ENCODE measurements around the gene DYNC2LI1. TPM values are rescaled to one million over a fixed set of nuclear protein-coding genes. Genes with fewer than 3 reads are reported as not detected.
A peak's percentile ranks its signal among the peaks of the same experiment; 100 is the strongest.

Gene DYNC2LI1
- total and polyA plus RNA-seq, 2 of the 8 experiments (the other 6 are each of a cell fraction or from before 2014, with no cell fraction given), result 3.9 to 7.6 TPM

- CTCF ChIA-PET (ENCODE audit: partially characterized antibody), result interaction anchor here (0.8 to 3.2 kb wide), 28 partner anchors 8 to 985 kb away, joined by 3 to 16 read pairs (median 3); no protein-coding TSS in a partner anchor
These were observed 24.5 kb downstream of the DYNC2LI1 start for GRCh38 chr2:43798300-43798699.

More at GRCh38 chr2:43798300-43798699, 24.5 kb downstream of the DYNC2LI1 start:
- no peak overlapping the region for H2AFZ ChIP-seq (ENCODE audit: low read length)
- H3K4me1 ChIP-seq (replicated peaks in 1 of 4; ENCODE audit: control insufficient read depth in 3 of 4, insufficient read depth in 4 of 4, low read length in 3 of 4), result no peaks in the 10 kb centered on the region
- no peak overlapping the region for H2BK15ac ChIP-seq (ENCODE audit: low read length)
- no peaks in the 10 kb centered on the region for H3K23me2 ChIP-seq (ENCODE audit: low read depth, low read length)
- H2BK12ac ChIP-seq (ENCODE audit: low read depth, low read length), result no peak overlapping the region
- no peaks in the 10 kb centered on the region for H3K36me3 ChIP-seq (ENCODE audit: control insufficient read depth in 2 of 4, insufficient read depth in 4 of 4, low read length in 3 of 4)
- no peak overlapping the region for H4K91ac ChIP-seq (replicated peaks; ENCODE audit: insufficient read length, low read length)
- no peak overlapping the region for H4K5ac ChIP-seq (ENCODE audit: insufficient read length, low read depth, low read length)
- 62% methylated on average over 4 of the region's 4 CpGs; no CpG with 5 or more reads in 1 of the 2 experiments for WGBS, 2 experiments (ENCODE audit: extremely low coverage in 1 of 2, insufficient coverage in 1 of 2, insufficient read length in 1 of 2, insufficient replicate concordance in 2 of 2, low coverage in 1 of 2, low lambda C conversion rate in 2 of 2, missing lambda C conversion rate in 1 of 2)
- FAIRE-seq (peak; percentile 63), DNase-seq (ENCODE audit: low read depth in 1 of 2, low spot score in 2 of 2) (no peak)
- no peak overlapping the region for H2BK120ac ChIP-seq (replicated peaks; ENCODE audit: low read depth, low read length)
- H2BK5ac ChIP-seq (ENCODE audit: low read depth, low read length), result no peak overlapping the region
- H3K56ac ChIP-seq (replicated peaks; ENCODE audit: insufficient read length, low read depth, low read length), result no peak overlapping the region
- H3K79me1 ChIP-seq (ENCODE audit: low read depth, low read length), result no peaks in the 10 kb centered on the region
- no peak overlapping the region for H3K9ac ChIP-seq (replicated peaks in 1 of 4; ENCODE audit: extremely low read depth in 1 of 4, low read depth in 3 of 4, low read length in 3 of 4)
- H3K9me3 ChIP-seq (ENCODE audit: insufficient read depth in 2 of 2, low read depth in 1 of 2, low read length in 1 of 2), result no peaks in the 10 kb centered on the region
- H2AK5ac ChIP-seq (ENCODE audit: low read depth, low read length), result no peak overlapping the region
- H3K27me3 ChIP-seq (replicated peaks in 1 of 4; ENCODE audit: control insufficient read depth in 3 of 4, extremely low read depth in 1 of 4, insufficient read depth in 3 of 4, low read length in 3 of 4), result no peaks in the 10 kb centered on the region
- no peaks in the 10 kb centered on the region for H4K20me1 ChIP-seq (replicated peaks in 1 of 2; ENCODE audit: control insufficient read depth in 1 of 2, insufficient read depth in 2 of 2, low read length in 2 of 2)
- POLR2A ChIA-PET (ENCODE audit: partially characterized antibody), result no interaction called here
- no peak overlapping the region for H3K4me2 ChIP-seq (ENCODE audit: insufficient read depth in 1 of 2, low read depth in 2 of 2, low read length in 2 of 2)
- H3K27ac ChIP-seq (ENCODE audit: low read depth, low read length), result no peak overlapping the region
- H3K4ac ChIP-seq (replicated peaks; ENCODE audit: insufficient read length, low read depth, low read length), result no peak overlapping the region
- H2BK20ac ChIP-seq (ENCODE audit: low read length), result no peak overlapping the region
- H3K4me3 ChIP-seq (ENCODE audit: extremely low read depth in 1 of 4, insufficient read depth in 2 of 4, low read depth in 3 of 4, low read length in 4 of 4), result no peak overlapping the region
- no peak overlapping the region for H3K18ac ChIP-seq (ENCODE audit: extremely low read depth, low read length)
- no peak overlapping the region for H3K23ac ChIP-seq (ENCODE audit: insufficient read length)
- H3K14ac ChIP-seq (ENCODE audit: insufficient read length), result no peak overlapping the region
- no peaks in the 10 kb centered on the region for H3K79me2 ChIP-seq (ENCODE audit: control insufficient read depth in 1 of 2, insufficient read depth in 2 of 2, low read length in 2 of 2)
- no peak for TF ChIP-seq KDM5A (IDR thresholded peaks at IDR 0.05; ENCODE audit: low read length)
- TF ChIP-seq USF2 (IDR thresholded peaks at IDR 0.05; ENCODE audit: low read length), result no peak
- no peak for TF ChIP-seq RFX5 (IDR thresholded peaks at IDR 0.05; ENCODE audit: borderline replicate concordance, low read depth, low read length)
- TF ChIP-seq NANOG (IDR thresholded peaks at IDR 0.05; ENCODE audit: insufficient read depth, low read depth, low read length, poor library complexity, severe bottlenecking), result no peak
- no peak for TF ChIP-seq CEBPB (IDR thresholded peaks at IDR 0.05; ENCODE audit: low read depth, low read length)
- TF ChIP-seq SP2 (IDR thresholded peaks at IDR 0.05; ENCODE audit: low read length), result no peak
- TF ChIP-seq PHF8 (conservative IDR thresholded peaks at IDR 0.05; ENCODE audit: low read depth, low read length), result no peak
- peak in 1 of 3 experiments; percentile 45; a peak in 2 of 4 replicates for TF ChIP-seq CTCF (IDR thresholded peaks at IDR 0.05; ENCODE audit: control extremely low read depth in 1 of 3, insufficient read depth in 1 of 3, low read depth in 1 of 3, low read length in 3 of 3)
- no peak for TF ChIP-seq EGR1 (IDR thresholded peaks at IDR 0.05; ENCODE audit: borderline replicate concordance, low read depth, low read length)
- peak; percentile 25 to 29; a peak in 3 of 4 replicates for TF ChIP-seq RAD21 (IDR thresholded peaks at IDR 0.05 in 1 of 2, conservative IDR thresholded peaks at IDR 0.05 in 1 of 2; ENCODE audit: low read depth in 2 of 2, low read length in 2 of 2)
- no peak overlapping the region for H4K8ac ChIP-seq (ENCODE audit: extremely low read depth, insufficient read depth, low read length)
